ENCODE results near the gene ZBTB16.

The ZBTB16 gene

DNA sequence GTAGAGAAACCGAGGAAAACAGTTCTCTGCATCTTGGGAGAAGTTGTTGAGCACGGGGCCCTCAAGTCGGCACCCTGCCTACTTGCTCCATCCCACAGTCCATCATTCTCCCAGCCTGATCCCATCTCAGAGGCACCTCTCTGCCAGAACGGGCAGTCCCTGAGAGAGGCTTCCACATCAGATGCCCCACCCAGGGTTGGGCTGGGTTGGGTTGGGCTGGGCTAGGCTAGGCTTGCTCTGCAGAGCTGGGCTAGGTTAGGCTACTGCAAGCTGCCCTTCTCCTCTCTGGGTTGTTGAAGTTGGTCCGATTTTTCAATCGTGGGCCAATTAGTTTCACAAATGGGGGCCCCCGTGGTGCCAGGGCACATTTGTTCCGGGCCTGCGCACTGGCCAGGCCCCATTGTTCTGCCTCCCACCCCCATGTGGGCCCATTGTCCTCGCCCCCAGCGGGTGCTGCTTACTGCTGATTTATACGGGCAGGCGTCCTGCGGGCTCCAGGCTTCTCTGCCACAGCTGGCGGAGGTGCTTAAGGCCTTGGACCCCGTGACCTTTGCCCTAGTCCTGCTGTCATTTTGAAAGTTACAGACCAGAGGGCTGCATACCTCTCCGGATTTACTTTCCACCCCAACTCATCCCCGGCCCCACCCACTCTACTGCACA, 173.0 kb downstream of the ZBTB16 start:
- peak in 29 of 58 donors; percentile 7 to 70 (median 26) for DNase-seq

GRCh38 chr11:114233755-114234154, 174.2 kb downstream of the ZBTB16 start:
- DNase-seq: peak in 3 of 58 donors; percentile 5 to 13 (median 6)

DNA sequence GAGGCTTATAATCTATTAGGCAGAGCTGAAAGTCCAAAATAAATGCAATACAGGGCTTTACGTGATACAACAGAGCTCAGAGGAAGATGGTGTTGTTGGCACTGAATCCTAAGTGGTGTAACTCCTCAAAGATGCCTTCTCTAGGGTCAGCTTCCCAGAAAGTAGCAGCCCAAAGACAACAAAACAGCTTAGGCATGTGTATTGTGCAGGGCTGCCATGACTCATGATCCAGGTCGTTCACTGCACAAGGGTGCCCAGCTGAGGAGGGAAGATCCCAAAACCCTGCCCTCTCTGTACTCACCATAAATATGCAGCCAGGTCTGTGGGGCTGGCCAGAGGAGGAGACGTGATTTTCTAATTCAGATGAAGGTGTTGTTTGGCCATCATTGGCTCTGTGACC, 177.3 kb downstream of the ZBTB16 start:
- no peak for DNase-seq

GRCh38 chr11:114237321-114238280, 178.1 kb downstream of the ZBTB16 start:
- DNase-seq: no peak

DNA sequence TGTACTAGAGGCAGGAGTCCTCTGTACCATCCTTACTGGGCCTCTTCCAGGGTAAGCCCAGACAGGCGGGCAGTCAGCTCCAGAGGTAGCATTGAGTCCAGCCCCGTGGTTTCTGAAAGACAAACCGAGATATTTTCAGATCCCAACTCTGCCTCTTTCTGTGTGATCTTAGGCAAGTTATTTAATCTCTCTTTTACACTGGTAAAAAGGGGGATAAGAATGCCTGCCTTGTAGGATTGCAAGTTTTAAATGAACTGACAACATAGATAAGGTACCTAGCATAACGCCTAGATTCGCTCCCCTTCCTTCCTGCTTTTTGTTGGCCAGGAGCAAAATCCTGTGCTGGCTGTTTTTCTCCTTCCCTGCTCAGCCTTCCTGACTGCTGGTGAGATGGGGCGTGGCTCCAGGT, 180.2 kb downstream of the ZBTB16 start:
- DNase-seq: no peak

GRCh38 chr11:114242032-114242431, 182.5 kb downstream of the ZBTB16 start:
- peak in 1 of 58 donors; percentile 6 for DNase-seq

DNA sequence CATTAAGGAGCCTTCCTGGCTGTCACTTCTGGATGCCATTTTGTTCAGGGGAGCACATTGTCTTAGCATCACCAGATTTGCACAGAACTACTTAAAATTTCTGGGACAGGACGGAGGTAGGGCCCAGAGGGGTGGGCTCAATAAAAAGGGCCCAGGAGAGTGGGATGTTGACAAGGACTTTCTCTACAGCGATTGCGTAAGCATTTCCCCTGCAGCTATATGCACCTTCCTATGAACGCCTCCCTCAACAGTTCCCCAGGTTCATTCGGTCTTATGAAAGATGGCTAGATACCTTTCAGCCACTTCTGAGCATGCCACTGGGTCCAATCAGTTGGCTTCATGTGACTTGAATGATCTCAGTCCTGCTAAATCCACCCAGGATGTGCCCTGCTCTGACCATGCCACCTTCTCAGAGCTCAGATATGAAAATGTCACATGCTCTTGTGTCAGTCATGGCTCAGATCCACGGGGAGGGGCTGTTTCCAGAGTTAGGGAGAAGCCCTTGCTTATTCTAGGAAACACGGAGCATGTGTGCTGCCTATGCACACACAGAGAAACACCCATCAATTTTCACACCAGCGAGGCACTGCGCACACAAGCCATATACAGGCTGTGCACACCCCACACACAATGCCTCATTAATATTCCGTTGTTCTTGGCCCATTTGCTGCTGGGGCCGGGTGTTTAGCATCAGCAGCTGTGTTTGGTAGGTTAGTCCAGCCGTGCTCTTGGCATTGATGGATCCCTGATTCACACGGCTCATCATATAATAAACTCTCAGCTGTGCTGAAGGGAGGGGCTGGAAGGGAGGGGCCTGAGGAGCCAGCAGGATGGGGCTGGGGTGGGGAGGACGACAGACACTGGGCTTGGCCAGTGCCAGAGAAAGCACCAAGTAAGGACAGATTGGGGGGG, 184.2 kb downstream of the ZBTB16 start:
- peak in 36 of 58 donors; percentile 5 to 77 (median 36) for DNase-seq

GRCh38 chr11:114244726-114245394, 185.3 kb downstream of the ZBTB16 start:
- no peak for DNase-seq

DNA sequence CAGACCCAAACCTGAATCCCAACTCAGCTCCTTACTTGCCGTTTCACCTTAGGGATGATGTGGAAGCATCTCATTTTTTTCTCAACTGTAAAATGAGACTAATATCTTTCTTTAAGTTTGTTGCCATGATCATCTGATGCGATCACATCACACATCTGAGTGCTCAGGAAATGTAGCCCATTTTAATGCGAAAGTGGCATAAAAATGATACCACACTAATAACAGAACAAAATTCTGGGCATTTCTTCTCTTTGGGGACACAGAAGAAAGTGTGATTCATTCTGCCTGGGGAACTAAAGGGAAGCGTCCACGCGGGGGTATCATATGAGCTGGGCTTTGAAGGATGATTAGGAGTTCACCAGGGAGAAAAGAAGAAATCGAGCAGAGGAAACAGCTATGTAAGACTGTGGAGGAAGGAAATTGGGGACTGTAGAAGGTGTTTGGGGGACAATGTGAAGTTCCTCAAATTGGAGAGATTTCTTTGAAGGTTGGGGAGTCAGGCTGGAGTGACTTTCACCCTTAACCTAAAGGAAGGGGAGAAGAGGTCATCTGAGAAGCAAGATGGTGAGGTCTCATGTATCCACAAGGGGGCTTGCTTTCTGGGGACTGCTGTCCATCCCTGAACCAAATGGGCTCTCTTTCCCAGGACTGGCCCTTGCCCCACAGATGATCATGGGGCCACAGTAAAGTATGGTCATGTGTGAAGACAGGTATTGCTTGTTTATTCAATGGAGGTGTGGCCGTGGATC, 187.0 kb downstream of the ZBTB16 start:
- DNase-seq: no peak

GRCh38 chr11:114247070-114247789, 187.7 kb downstream of the ZBTB16 start:
- DNase-seq: no peak

DNA sequence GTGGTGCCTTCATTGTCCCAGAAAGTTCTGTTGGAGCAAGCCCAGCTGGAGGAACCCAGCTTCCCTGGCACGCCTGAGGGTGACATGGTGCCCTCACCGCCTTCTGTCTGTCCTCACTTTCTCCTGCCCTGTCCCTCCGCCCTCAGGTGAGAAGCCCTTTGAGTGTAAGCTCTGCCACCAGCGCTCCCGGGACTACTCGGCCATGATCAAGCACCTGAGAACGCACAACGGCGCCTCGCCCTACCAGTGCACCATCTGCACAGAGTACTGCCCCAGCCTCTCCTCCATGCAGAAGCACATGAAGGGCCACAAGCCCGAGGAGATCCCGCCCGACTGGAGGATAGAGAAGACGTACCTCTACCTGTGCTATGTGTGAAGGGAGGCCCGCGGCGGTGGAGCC, 190.7 kb downstream of the ZBTB16 start:
- no peak for DNase-seq

DNA sequence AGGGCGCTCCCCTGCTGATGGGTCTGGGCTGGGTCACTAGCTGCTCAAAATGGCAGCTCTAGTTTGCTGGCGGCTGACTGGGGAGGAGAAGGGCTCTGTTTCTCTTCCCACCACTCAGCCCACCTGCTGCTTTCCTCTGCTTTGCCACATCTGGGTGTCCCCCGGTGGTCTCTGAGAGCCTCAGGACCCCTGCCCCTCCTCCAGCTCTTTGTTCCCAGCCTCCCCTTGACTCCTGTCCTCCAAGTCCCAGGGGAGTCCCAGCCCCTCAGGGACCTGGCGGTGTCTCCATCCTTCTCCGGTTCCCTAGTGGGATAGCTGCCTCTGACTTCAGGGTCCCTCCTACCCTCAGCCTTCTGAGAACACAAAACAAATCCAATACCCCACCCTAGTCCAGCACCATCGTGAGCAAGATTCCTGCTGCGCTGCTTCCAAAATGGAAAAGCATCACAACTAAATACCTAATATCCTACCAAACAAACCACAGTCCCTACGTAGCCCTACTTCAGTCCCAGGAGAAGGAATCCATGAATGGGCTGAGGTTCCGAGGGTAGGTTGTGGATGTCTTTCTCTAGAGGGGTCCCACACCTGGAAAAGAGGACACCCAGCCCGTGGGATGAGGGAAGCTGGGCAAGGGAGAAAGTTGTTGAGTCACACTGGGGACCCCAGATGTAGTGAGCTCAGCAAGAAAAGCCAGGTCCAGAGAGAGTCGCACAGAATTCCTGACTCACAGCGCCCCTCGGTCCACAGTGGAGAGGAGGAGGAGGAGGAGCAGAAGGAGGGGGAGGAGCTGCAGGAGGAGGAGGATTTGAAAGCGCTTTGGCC, 191.7 kb downstream of the ZBTB16 start:
- no peak for DNase-seq

- DNase-seq: no peak
These were observed 192.4 kb downstream of the ZBTB16 start for GRCh38 chr11:114251815-114252337.

- DNase-seq: no peak
These were observed 193.3 kb downstream of the ZBTB16 start for GRCh38 chr11:114252767-114253166.

GRCh38 chr11:114253771-114254170, 194.3 kb downstream of the ZBTB16 start:
- no peak for DNase-seq

- DNase-seq: no peak
These were observed 195.1 kb downstream of the ZBTB16 start for GRCh38 chr11:114254571-114255146.

- DNase-seq: no peak
These were observed 195.8 kb downstream of the ZBTB16 start for GRCh38 chr11:114255289-114255688.

Data from anterior cingulate cortex (tissue), 58 donors.